Liver (tissue), 3 donors: ENCODE results near the gene NELL1.

Experiments
- CTCF ChIP-seq: fragments of 150-350 bp; IDR thresholded peaks from 2 replicates; pipeline ENCODE4 v1.5.1; 2017; ENCODE audit warnings: improper control_type of control experiment, low read depth, low read length; ENCODE audit not compliant: missing input control
- JUND ChIP-seq, 2 donors: IDR thresholded peaks; 2 replicates each; pipeline ENCODE4 v1.6.1; 2016; ENCODE audit warnings: antibody characterized with exemption in 2 of 2
- donor health status: healthy.
- donor health status: healthy.

- TF ChIP-seq CTCF (no peak), JUND (IDR thresholded peaks at IDR 0.05) (no peak)
Observed at GRCh38 chr11:20669820-20670684, 666 bp downstream of the NELL1 start.
